GM23338 (cell line): ENCODE results near the gene PHF24.
"Not testable (repeated sequence)": the region's sequence is repeated elsewhere in the genome, so short reads cannot be mapped to it uniquely, and the experiment has no call there.

Experiments used
- CREB1 ChIP-seq: fragments of 250-450 bp; sonication (Bioruptor Pico); IDR thresholded peaks from 2 replicates; pipeline ENCODE4 v1.5.0; 2020; ENCODE audit warnings: low read depth, mild to moderate bottlenecking, moderate library complexity
- EZH2 ChIP-seq: fragments of 200-600 bp; sonication (generic); IDR thresholded peaks from one replicate; pipeline ENCODE4 v1.8.0; 2017; ENCODE audit warnings: antibody characterized with exemption, mild to moderate bottlenecking, low read depth; ENCODE audit not compliant: unreplicated experiment
- EZH2phosphoT487 ChIP-seq: fragments of 200-600 bp; sonication (generic); IDR thresholded peaks from one replicate; pipeline ENCODE4 v1.8.1; 2018; ENCODE audit warnings: antibody characterized with exemption; ENCODE audit not compliant: unreplicated experiment
- NANOG ChIP-seq: IDR thresholded peaks from 2 replicates; pipeline ENCODE4 v1.6.1; 2016; ENCODE audit warnings: antibody characterized with exemption, borderline replicate concordance
- POLR2AphosphoS5 ChIP-seq: IDR thresholded peaks from 2 replicates; pipeline ENCODE4 v1.6.1; 2016; ENCODE audit warnings: antibody characterized with exemption, low read depth
- TF ChIP-seq, protein P1 (sequence below), 2 experiments: fragments of 200-600 bp in 1 of 2; sonication (generic) in 1 of 2; conservative IDR thresholded peaks; 2 replicates each; pipeline versions ENCODE4 v1.5.1 to v1.6.1; 2016 to 2017; ENCODE audit warnings: antibody characterized with exemption in 2 of 2, low read depth in 2 of 2, mild to moderate bottlenecking in 2 of 2, moderate library complexity in 1 of 2
- TF ChIP-seq, protein P2 (sequence below): IDR thresholded peaks from one replicate; pipeline ENCODE4 v1.6.1; 2018; ENCODE audit warnings: antibody characterized with exemption; ENCODE audit not compliant: unreplicated experiment

DNA sequence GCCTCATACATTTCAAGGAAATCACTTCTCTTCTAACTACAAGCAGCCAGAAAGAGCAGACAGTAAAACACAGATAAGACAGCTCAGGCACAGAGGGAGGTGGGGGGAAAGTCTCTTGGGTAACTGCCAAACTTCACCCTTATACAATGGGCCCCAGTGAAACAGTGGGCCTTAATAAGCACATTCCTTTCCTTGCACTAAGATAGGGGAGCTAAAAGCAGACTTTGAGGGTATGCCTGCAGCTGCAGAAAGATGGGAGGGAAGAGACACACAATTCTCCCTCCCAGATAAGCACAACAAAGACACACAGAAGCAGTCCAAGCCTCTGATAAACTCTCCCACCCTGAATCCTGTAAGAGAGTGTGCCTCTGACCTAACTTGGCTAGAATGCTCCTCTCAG lies 18.1 kb upstream of the PHF24 start:
- TF ChIP-seq POLR2AphosphoS5; EZH2phosphoT487; EZH2; NANOG; CREB1 (CRISPR knock-in tag): not testable (repeated sequence)
- TF ChIP-seq, protein P1, sequence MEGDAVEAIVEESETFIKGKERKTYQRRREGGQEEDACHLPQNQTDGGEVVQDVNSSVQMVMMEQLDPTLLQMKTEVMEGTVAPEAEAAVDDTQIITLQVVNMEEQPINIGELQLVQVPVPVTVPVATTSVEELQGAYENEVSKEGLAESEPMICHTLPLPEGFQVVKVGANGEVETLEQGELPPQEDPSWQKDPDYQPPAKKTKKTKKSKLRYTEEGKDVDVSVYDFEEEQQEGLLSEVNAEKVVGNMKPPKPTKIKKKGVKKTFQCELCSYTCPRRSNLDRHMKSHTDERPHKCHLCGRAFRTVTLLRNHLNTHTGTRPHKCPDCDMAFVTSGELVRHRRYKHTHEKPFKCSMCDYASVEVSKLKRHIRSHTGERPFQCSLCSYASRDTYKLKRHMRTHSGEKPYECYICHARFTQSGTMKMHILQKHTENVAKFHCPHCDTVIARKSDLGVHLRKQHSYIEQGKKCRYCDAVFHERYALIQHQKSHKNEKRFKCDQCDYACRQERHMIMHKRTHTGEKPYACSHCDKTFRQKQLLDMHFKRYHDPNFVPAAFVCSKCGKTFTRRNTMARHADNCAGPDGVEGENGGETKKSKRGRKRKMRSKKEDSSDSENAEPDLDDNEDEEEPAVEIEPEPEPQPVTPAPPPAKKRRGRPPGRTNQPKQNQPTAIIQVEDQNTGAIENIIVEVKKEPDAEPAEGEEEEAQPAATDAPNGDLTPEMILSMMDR (conservative IDR thresholded peaks at IDR 0.05; ENCODE audit: low read depth in 2 of 2), result not testable (repeated sequence)
- TF ChIP-seq, protein P2, sequence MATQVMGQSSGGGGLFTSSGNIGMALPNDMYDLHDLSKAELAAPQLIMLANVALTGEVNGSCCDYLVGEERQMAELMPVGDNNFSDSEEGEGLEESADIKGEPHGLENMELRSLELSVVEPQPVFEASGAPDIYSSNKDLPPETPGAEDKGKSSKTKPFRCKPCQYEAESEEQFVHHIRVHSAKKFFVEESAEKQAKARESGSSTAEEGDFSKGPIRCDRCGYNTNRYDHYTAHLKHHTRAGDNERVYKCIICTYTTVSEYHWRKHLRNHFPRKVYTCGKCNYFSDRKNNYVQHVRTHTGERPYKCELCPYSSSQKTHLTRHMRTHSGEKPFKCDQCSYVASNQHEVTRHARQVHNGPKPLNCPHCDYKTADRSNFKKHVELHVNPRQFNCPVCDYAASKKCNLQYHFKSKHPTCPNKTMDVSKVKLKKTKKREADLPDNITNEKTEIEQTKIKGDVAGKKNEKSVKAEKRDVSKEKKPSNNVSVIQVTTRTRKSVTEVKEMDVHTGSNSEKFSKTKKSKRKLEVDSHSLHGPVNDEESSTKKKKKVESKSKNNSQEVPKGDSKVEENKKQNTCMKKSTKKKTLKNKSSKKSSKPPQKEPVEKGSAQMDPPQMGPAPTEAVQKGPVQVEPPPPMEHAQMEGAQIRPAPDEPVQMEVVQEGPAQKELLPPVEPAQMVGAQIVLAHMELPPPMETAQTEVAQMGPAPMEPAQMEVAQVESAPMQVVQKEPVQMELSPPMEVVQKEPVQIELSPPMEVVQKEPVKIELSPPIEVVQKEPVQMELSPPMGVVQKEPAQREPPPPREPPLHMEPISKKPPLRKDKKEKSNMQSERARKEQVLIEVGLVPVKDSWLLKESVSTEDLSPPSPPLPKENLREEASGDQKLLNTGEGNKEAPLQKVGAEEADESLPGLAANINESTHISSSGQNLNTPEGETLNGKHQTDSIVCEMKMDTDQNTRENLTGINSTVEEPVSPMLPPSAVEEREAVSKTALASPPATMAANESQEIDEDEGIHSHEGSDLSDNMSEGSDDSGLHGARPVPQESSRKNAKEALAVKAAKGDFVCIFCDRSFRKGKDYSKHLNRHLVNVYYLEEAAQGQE, result not testable (repeated sequence)
